Lower leg skin (tissue), 4 donors: ENCODE measurements around the gene ZEB2. TPM values are rescaled to one million over a fixed set of nuclear protein-coding genes. Genes with fewer than 3 reads are reported as not detected.

Source experiments
- DNase-seq, 2 donors: peaks; one replicate each; pipeline ENCODE4 v3.0.0-alpha.2; 2019; ENCODE audit warnings: low spot score in 2 of 2
- H3K4me3 ChIP-seq: fragments of 200-600 bp; sonication (generic); 2 replicates; pipeline ENCODE4 v1.5.1; 2017; ENCODE audit warnings: mild to moderate bottlenecking, low read depth; ENCODE audit not compliant: poor library complexity, severe bottlenecking
- POLR2A ChIP-seq, 2 donors: fragments of 450-650 bp; IDR thresholded peaks; one replicate each; pipeline ENCODE4 v1.6.1; 2016 to 2017; ENCODE audit warnings: antibody characterized with exemption in 2 of 2, mild to moderate bottlenecking in 1 of 2, moderate library complexity in 1 of 2
- WGBS, 2 donors: methylation state at CpG; one replicate each; pipeline ENCODE4 v1.1.5; 2018; 5-methylcytosine and 5-hydroxymethylcytosine counted together
- intact Hi-C: fragments of 100-400 bp; cut with DNase I; formaldehyde crosslinking; loops from one replicate; pipeline ENCODE4 v1.15.0; 2023; ENCODE audit warnings: low total_unique reads
- total RNA-seq, 4 donors: library from RNA; depleted of rRNA; stranded (reverse); fragments of >200 nt; gene quantifications; one replicate each; pipeline ENCODE4 v1.1.0, GENCODE V29; 2016
- TF ChIP-seq, protein P1 (sequence below), 3 donors: fragments of 450-650 bp; IDR thresholded peaks; one replicate each; pipeline ENCODE4 v1.5.1; 2016; ENCODE audit warnings: antibody characterized with exemption in 3 of 3, mild to moderate bottlenecking in 3 of 3, moderate library complexity in 2 of 3

Gene ZEB2
- total RNA-seq, 4 donors from 2014 or later: 13.8 to 38.8 (median 30.3) TPM

DNA sequence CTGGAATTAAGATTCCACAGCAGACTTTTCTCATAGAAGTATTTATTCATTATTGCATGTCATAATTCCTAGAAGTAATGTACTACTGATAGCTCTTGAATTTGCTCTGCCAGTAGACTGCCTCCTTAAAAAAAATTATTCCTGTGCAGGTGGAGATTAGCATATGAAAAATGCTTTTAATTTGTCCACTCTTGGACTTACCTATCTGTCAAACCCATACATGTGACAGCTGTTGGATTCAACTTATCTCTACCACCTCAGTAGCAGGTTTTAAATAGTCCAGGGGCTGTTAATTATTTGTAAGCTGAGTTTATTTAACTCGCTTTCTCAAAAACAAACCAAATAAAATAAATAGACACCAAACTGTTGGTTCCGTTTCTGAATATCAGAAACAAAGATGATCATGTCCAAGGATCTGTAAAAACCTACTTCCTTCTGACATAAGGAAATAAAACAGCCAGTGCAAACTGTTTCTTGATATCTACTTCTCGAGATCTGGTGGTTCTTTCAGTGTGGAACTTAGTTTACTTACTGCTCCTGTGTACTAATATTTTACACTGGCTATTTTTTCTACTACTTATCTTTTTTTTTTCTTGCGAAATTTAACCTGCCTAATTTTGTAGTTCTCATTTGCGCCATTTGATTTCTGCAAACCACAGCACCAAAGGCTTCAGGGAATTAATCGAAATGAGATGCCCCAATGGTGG is 44.2 kb downstream of the ZEB2 start:
- 78 to 80% methylated on average over 6 of the region's 6 CpGs for WGBS, 2 donors
- no peak for DNase-seq
- no peak overlapping the region for H3K4me3 ChIP-seq
- intact Hi-C loops: no loop called here
- TF ChIP-seq, protein P1, sequence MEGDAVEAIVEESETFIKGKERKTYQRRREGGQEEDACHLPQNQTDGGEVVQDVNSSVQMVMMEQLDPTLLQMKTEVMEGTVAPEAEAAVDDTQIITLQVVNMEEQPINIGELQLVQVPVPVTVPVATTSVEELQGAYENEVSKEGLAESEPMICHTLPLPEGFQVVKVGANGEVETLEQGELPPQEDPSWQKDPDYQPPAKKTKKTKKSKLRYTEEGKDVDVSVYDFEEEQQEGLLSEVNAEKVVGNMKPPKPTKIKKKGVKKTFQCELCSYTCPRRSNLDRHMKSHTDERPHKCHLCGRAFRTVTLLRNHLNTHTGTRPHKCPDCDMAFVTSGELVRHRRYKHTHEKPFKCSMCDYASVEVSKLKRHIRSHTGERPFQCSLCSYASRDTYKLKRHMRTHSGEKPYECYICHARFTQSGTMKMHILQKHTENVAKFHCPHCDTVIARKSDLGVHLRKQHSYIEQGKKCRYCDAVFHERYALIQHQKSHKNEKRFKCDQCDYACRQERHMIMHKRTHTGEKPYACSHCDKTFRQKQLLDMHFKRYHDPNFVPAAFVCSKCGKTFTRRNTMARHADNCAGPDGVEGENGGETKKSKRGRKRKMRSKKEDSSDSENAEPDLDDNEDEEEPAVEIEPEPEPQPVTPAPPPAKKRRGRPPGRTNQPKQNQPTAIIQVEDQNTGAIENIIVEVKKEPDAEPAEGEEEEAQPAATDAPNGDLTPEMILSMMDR (IDR thresholded peaks at IDR 0.05): no peak
- TF ChIP-seq POLR2A (IDR thresholded peaks at IDR 0.05): no peak

DNA sequence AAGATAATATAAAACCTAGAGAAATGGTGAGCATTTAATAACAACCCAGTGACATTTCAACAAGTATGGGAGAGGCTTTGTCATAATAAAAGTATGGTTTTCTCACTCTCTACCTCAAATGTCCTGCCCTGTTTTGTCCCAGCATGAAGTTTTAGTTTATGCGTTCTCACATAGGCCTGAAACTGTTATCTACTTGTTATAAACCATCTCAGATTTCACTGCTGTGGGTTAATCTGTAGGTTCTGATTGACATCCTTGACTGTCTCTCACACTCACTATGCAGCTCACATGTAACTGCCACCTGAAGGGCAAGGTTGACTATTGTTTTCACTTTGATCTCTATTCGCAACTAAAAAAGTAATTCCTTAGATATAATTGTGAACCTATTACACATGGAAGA is 44.9 kb downstream of the ZEB2 start:
- no peak overlapping the region for H3K4me3 ChIP-seq
- WGBS, 2 donors: 67 to 72% methylated on average over 2 of the region's 2 CpGs
- TF ChIP-seq POLR2A (IDR thresholded peaks at IDR 0.05): no peak
- TF ChIP-seq, protein P1 (IDR thresholded peaks at IDR 0.05): no peak
- intact Hi-C loops: no loop called here
- DNase-seq: no peak

DNA sequence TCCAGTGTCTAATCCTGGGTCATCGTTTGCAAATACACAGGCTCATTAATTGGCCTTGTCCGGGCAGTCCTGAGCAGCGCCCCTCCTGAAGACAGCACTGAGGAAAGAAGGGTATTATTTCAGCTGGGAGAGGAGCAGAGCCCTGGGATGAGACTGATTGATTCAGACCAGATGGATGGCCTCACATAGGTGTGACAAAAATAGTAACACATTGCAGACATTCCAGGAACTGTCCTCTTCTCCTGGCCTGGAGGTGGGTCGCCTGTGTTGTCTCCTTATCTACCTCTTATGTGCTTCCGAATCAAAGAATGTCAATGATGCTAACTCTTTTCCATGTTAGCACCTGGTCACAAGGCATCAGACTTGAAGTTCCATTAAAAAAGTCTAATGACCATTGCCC is 45.9 kb downstream of the ZEB2 start:
- no peak for DNase-seq
- H3K4me3 ChIP-seq: no peak overlapping the region
- intact Hi-C loops: no loop called here
- 79 to 82% methylated on average over 5 of the region's 5 CpGs for WGBS, 2 donors
- no peak for TF ChIP-seq POLR2A (IDR thresholded peaks at IDR 0.05)
- TF ChIP-seq, protein P1 (IDR thresholded peaks at IDR 0.05): no peak

DNA sequence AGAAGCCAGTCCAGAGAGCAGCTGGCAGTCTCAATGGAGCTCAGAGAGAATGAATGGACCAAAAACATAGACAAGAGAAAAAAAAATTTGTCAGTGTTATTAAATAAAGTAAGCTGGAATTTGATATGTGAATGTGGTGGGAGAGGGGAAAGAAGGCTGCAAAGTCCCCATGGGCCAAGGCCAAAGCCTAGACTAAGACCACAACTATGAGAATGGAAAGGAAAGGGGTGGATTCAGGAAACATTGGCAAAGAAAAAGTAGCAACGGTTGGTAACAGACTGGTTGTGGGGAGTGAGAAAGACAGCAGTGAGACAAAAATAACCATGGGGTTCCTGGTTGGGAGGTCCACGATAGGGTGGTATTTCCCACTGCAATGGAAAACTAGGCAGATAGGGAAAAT is 47.0 kb downstream of the ZEB2 start:
- no peak for DNase-seq
- 43 to 45% methylated on average over 2 of the region's 2 CpGs for WGBS, 2 donors
- no peak overlapping the region for H3K4me3 ChIP-seq
- TF ChIP-seq POLR2A (IDR thresholded peaks at IDR 0.05): no peak
- TF ChIP-seq, protein P1 (IDR thresholded peaks at IDR 0.05): no peak
- intact Hi-C loops: no loop called here

DNA sequence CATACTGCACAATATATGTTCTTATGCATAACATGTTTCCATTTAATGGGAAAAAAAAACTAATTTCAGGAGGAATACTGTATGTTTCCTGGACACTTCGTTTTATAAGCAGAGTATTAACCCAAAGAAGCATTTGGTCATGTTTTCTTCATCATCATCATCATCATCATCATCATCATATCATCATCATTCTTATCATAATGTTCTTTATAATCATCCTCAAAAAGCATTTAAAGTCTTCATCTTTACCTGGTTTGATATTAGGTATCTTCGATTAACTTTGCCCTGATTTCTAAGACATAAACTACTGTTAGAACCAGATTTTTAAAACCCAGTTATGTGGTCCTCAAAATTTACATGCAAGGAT is 47.9 kb downstream of the ZEB2 start:
- intact Hi-C loops: no loop called here
- TF ChIP-seq, protein P1 (IDR thresholded peaks at IDR 0.05): no peak
- no peak for TF ChIP-seq POLR2A (IDR thresholded peaks at IDR 0.05)
- WGBS, 2 donors: 77 to 84% methylated on average over 2 of the region's 2 CpGs
- H3K4me3 ChIP-seq: no peak overlapping the region
- no peak for DNase-seq
